SH-SY5Y (cell line): Measurements from ENCODE around the gene TSPO2.

ENCODE experiments used
- GATA2 ChIP-seq: IDR thresholded peaks from 2 replicates; pipeline ENCODE4 v1.6.1; 2011; ENCODE audit warnings: mild to moderate bottlenecking, low read depth, low read length
- GATA3 ChIP-seq: IDR thresholded peaks from 2 replicates; pipeline ENCODE4 v1.6.1; 2011; ENCODE audit warnings: low read depth, mild to moderate bottlenecking, low read length, moderate library complexity

DNA sequence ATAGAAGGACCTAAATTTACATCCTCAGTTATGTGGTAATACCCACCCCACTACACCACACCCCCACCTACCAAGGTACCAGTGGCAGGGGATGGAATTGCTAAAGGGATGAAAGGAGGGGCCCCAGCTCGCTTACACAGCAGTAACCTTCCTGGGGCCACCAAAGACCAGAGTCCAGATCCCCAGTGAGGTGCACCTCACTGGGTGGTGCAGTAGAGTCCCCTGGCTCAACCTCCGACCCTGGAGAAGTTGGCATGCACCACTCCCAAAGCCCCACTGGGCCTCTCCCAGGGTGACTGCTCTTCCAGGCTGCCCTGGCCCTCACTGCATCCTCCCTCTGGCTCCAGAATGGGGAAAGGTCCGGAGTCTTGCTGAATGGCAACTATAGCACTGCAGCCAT lies 4.1 kb upstream of the TSPO2 start:
- no peak for TF ChIP-seq GATA3
- TF ChIP-seq GATA2: no peak
